Activated T-cell treated with anti-CD3 and anti-CD28 coated beads, Interleukin-2, amount 50 U/mL, for 24 hours (primary cell): Measurements from ENCODE around the gene ZNF438.
A peak's percentile ranks its signal among the peaks of the same experiment; 100 is the strongest.

ENCODE experiments used
- DNase-seq: peaks from one replicate; pipeline ENCODE4 v3.0.0-alpha.2; 2020
- H3K27ac Mint-ChIP-seq: 2 replicates; pipeline ENCODE4 v1.8.0; 2020; ENCODE audit warnings: mild to moderate bottlenecking, mixed read lengths
- H3K27me3 Mint-ChIP-seq: 2 replicates; pipeline ENCODE4 v1.8.0; 2020; ENCODE audit warnings: mixed read lengths
- H3K36me3 Mint-ChIP-seq: 2 replicates; pipeline ENCODE4 v1.8.0; 2020; ENCODE audit warnings: low read depth, mixed read lengths
- H3K4me1 Mint-ChIP-seq: 2 replicates; pipeline ENCODE4 v1.8.0; 2020; ENCODE audit warnings: low read depth, mixed read lengths
- H3K4me3 Mint-ChIP-seq: 2 replicates; pipeline ENCODE4 v1.8.0; 2020; ENCODE audit warnings: mild to moderate bottlenecking, moderate library complexity, mixed read lengths
- H3K9me3 Mint-ChIP-seq: 2 replicates; pipeline ENCODE4 v1.8.0; 2020; ENCODE audit warnings: mixed read lengths

Gene ZNF438

GRCh38 chr10:31031558-31032257, at the start of gene ZNF438:
TSS of gene ZNF438 (minus strand) at chr10:31031865. CDS start at chr10:30877034, 154,831 bp downstream.
- DNase-seq, result peak; percentile 99
- Mint-ChIP-seq H3K4me1 (peaks cover 22% of the 10 kb centered on the region), H3K4me3 (peak within 1 kb of the TSS; percentile 87), H3K27ac (peak within 1 kb of the TSS; percentile 99), H3K36me3 (no peaks in the 10 kb centered on the region), H3K27me3 (no peaks in the 10 kb centered on the region), H3K9me3 (no peaks in the 10 kb centered on the region)

- Mint-ChIP-seq H3K9me3 (no peaks in the 10 kb centered on the region), H3K27me3 (peaks cover 4% of the 10 kb centered on the region), H3K4me1 (no peaks in the 10 kb centered on the region), H3K36me3 (no peaks in the 10 kb centered on the region), H3K27ac (no peak overlapping the region), H3K4me3 (no peak overlapping the region)
- no peak for DNase-seq
Observed at GRCh38 chr10:31076610-31076988, 44.9 kb upstream of the ZNF438 start.

GRCh38 chr10:31075881-31076609, 44.4 kb upstream of the ZNF438 start:
- no peaks in the 10 kb centered on the region for H3K9me3 Mint-ChIP-seq
- DNase-seq, result no peak
- no peaks in the 10 kb centered on the region for H3K4me1 Mint-ChIP-seq
- no peak overlapping the region for H3K4me3 Mint-ChIP-seq
- H3K36me3 Mint-ChIP-seq, result no peaks in the 10 kb centered on the region
- no peak overlapping the region for H3K27ac Mint-ChIP-seq
- H3K27me3 Mint-ChIP-seq, result peaks cover 9% of the 10 kb centered on the region

- no peak for DNase-seq
- Mint-ChIP-seq H3K27me3 (peaks cover 13% of the 10 kb centered on the region), H3K4me3 (no peak overlapping the region)
Observed at GRCh38 chr10:31075434-31075833, 43.8 kb upstream of the ZNF438 start.

GRCh38 chr10:31074722-31075086, 43.0 kb upstream of the ZNF438 start:
- no peak for DNase-seq
- no peak overlapping the region for H3K4me3 Mint-ChIP-seq
- H3K4me1 Mint-ChIP-seq, result no peaks in the 10 kb centered on the region
- peaks cover 17% of the 10 kb centered on the region for H3K27me3 Mint-ChIP-seq
- no peak overlapping the region for H3K27ac Mint-ChIP-seq
- H3K9me3 Mint-ChIP-seq, result no peaks in the 10 kb centered on the region
- no peaks in the 10 kb centered on the region for H3K36me3 Mint-ChIP-seq

More at GRCh38 chr10:31075434-31075833, 43.8 kb upstream of the ZNF438 start:
- Mint-ChIP-seq H3K36me3 (no peaks in the 10 kb centered on the region), H3K4me1 (no peaks in the 10 kb centered on the region), H3K9me3 (no peaks in the 10 kb centered on the region), H3K27ac (no peak overlapping the region)

- no peak overlapping the region for H3K4me3 Mint-ChIP-seq
- H3K9me3 Mint-ChIP-seq, result no peaks in the 10 kb centered on the region
- H3K36me3 Mint-ChIP-seq, result no peaks in the 10 kb centered on the region
- no peak for DNase-seq
- no peaks in the 10 kb centered on the region for H3K4me1 Mint-ChIP-seq
- peaks cover 21% of the 10 kb centered on the region for H3K27me3 Mint-ChIP-seq
- no peak overlapping the region for H3K27ac Mint-ChIP-seq
Observed at GRCh38 chr10:31073996-31074721, 42.5 kb upstream of the ZNF438 start.

- H3K9me3 Mint-ChIP-seq, result no peaks in the 10 kb centered on the region
- H3K36me3 Mint-ChIP-seq, result no peaks in the 10 kb centered on the region
- H3K4me3 Mint-ChIP-seq, result no peak overlapping the region
- H3K4me1 Mint-ChIP-seq, result no peaks in the 10 kb centered on the region
- DNase-seq, result no peak
- no peak overlapping the region for H3K27ac Mint-ChIP-seq
- peaks cover 26% of the 10 kb centered on the region for H3K27me3 Mint-ChIP-seq
Observed at GRCh38 chr10:31073211-31073610, 41.5 kb upstream of the ZNF438 start.

- H3K27ac Mint-ChIP-seq, result no peak overlapping the region
- H3K4me3 Mint-ChIP-seq, result no peak overlapping the region
- no peaks in the 10 kb centered on the region for H3K9me3 Mint-ChIP-seq
- no peaks in the 10 kb centered on the region for H3K4me1 Mint-ChIP-seq
- DNase-seq, result no peak
- no peaks in the 10 kb centered on the region for H3K36me3 Mint-ChIP-seq
- H3K27me3 Mint-ChIP-seq, result peaks cover 30% of the 10 kb centered on the region
Observed at GRCh38 chr10:31072451-31072850, 40.8 kb upstream of the ZNF438 start.

- DNase-seq, result no peak
- peaks cover 32% of the 10 kb centered on the region for H3K27me3 Mint-ChIP-seq
- no peaks in the 10 kb centered on the region for H3K9me3 Mint-ChIP-seq
- H3K4me3 Mint-ChIP-seq, result no peak overlapping the region
- no peak overlapping the region for H3K27ac Mint-ChIP-seq
- H3K4me1 Mint-ChIP-seq, result no peaks in the 10 kb centered on the region
- no peaks in the 10 kb centered on the region for H3K36me3 Mint-ChIP-seq
Observed at GRCh38 chr10:31071232-31072005, 39.8 kb upstream of the ZNF438 start.

GRCh38 chr10:31070691-31071090, 39.0 kb upstream of the ZNF438 start:
- Mint-ChIP-seq H3K9me3 (no peaks in the 10 kb centered on the region), H3K27me3 (peaks cover 32% of the 10 kb centered on the region), H3K4me3 (no peak overlapping the region), H3K27ac (no peak overlapping the region), H3K4me1 (no peaks in the 10 kb centered on the region), H3K36me3 (no peaks in the 10 kb centered on the region)
- no peak for DNase-seq

GRCh38 chr10:31070025-31070424, 38.4 kb upstream of the ZNF438 start:
- no peak overlapping the region for H3K4me3 Mint-ChIP-seq
- H3K9me3 Mint-ChIP-seq, result no peaks in the 10 kb centered on the region
- no peaks in the 10 kb centered on the region for H3K4me1 Mint-ChIP-seq
- H3K27ac Mint-ChIP-seq, result no peak overlapping the region
- H3K36me3 Mint-ChIP-seq, result no peaks in the 10 kb centered on the region
- H3K27me3 Mint-ChIP-seq, result peaks cover 39% of the 10 kb centered on the region
- DNase-seq, result no peak

- H3K9me3 Mint-ChIP-seq, result no peaks in the 10 kb centered on the region
- H3K36me3 Mint-ChIP-seq, result no peaks in the 10 kb centered on the region
- H3K4me1 Mint-ChIP-seq, result no peaks in the 10 kb centered on the region
- DNase-seq, result no peak
- H3K27ac Mint-ChIP-seq, result no peak overlapping the region
- no peak overlapping the region for H3K4me3 Mint-ChIP-seq
- H3K27me3 Mint-ChIP-seq, result peaks cover 45% of the 10 kb centered on the region
Observed at GRCh38 chr10:31069411-31069810, 37.7 kb upstream of the ZNF438 start.

- Mint-ChIP-seq H3K27ac (no peak overlapping the region), H3K27me3 (peaks cover 35% of the 10 kb centered on the region), H3K4me1 (no peaks in the 10 kb centered on the region), H3K36me3 (no peaks in the 10 kb centered on the region), H3K9me3 (no peaks in the 10 kb centered on the region), H3K4me3 (no peak overlapping the region)
- no peak for DNase-seq
Observed at GRCh38 chr10:31064348-31064747, 32.7 kb upstream of the ZNF438 start.

GRCh38 chr10:31063841-31064240, 32.2 kb upstream of the ZNF438 start:
- no peak overlapping the region for H3K4me3 Mint-ChIP-seq
- DNase-seq, result no peak
- H3K27me3 Mint-ChIP-seq, result peaks cover 30% of the 10 kb centered on the region
- no peak overlapping the region for H3K27ac Mint-ChIP-seq
- H3K36me3 Mint-ChIP-seq, result no peaks in the 10 kb centered on the region
- no peaks in the 10 kb centered on the region for H3K4me1 Mint-ChIP-seq
- H3K9me3 Mint-ChIP-seq, result no peaks in the 10 kb centered on the region
